ENCODE data around the gene CRYGA.

CRYGA gene, protein sequence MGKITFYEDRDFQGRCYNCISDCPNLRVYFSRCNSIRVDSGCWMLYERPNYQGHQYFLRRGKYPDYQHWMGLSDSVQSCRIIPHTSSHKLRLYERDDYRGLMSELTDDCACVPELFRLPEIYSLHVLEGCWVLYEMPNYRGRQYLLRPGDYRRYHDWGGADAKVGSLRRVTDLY

GRCh38 chr2:208163489-208163888, at the start of gene CRYGA:
Gene CRYGA (minus strand): TSS chr2:208163589. CDS start chr2:208163556, 33 bp downstream.
- no peak for DNase-seq (ENCODE audit: low read depth)

GRCh38 chr2:208210688-208211451, 47.5 kb upstream of the CRYGA start:
- no peak for DNase-seq (ENCODE audit: low read depth)

DNA sequence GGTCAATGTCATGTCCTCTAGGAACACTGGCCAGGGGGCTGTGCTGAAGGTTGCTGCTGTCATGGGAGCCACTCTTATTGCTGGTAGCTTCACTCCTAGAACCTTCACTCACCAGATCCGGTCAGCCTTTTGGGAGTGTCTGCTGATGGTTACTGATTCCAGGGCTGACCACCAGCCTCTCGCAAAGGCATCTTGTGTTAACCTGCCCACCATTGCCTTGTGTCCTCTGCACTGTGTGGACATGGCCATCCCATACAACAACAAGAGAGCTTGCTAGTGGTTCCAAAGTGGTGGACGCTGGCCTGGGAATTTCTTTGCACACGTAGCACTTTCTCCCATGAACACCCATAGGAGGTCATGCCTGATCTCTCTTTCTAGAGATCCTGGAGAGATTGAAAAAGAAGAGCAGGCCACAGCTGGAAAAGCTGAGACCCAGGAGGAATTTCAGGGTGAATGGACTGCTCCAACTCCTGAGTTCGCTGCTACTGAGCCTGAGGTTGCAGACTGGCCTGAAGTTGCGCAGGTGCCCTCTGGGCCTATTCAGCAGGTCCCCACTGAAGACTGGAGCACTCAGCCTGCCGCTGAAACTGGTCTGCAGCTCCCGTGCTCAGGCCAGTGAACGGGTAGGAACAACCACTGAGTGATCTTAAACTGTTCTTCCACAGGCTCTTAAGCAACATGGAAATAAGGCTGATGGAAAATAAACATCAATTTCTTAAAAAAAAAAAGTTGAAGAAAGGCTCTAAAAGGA, 45.1 kb upstream of the CRYGA start:
- DNase-seq (ENCODE audit: low read depth): no peak

DNA sequence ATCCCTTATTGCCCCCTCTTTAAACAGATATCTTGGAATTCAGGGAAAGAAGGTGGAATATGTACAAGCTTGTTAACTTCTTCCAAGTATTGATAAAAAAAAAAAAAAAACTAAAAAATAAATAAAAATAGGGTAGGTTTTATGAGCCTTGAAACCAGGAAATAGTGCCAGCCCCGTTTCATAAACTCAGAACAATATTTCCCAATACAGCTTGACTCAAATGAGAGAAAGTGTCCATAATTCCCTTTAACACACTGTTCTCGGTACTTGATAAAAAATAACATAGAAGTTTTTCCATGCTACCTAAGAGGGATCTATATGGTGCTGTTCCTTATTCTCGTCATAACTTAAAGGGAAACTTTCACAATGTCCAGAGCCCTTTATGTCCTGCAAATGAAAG, 44.4 kb upstream of the CRYGA start:
- DNase-seq (ENCODE audit: low read depth): no peak

GRCh38 chr2:208204166-208204565, 40.8 kb upstream of the CRYGA start:
- DNase-seq (ENCODE audit: low read depth): no peak

- no peak for DNase-seq (ENCODE audit: low read depth)
Observed at GRCh38 chr2:208195531-208195930, 32.1 kb upstream of the CRYGA start.

DNA sequence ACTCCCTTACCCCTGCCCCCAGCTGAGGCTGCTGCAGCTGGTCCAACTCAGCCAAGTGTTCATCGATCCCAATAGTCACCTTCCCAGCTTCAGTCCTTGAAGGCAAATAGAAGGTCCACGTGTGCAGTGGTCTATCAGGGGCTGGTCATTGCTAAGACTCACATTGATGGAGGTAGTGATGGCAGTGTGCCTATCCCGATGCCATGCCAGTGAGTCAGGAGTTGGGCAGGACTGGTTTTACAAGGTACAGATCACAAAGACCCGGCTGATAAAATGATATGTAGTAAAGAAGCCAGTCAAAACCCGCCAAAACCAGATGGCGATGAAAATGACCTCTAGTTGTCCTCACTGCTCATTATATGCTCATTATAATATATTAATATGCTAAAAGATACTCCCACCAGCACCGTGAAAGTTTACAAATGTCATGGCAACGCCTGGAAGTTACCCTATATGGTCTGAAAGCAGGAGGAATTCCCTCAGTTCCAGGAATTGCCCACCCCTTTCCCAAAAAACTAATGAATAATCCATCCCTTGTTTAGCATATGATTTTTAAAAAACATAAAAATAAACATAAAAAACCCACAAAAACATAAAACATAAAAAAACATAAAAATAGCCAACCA, 29.3 kb upstream of the CRYGA start:
- DNase-seq (ENCODE audit: low read depth): no peak

- DNase-seq (ENCODE audit: low read depth): no peak
Observed at GRCh38 chr2:208189810-208190503, 26.6 kb upstream of the CRYGA start, which contains the start of gene C2orf80. Gene C2orf80 (minus strand): TSS chr2:208190030. CDS start chr2:208186986, 3,044 bp downstream.

GRCh38 chr2:208189069-208189809, 25.9 kb upstream of the CRYGA start:
- no peak for DNase-seq (ENCODE audit: low read depth)

- no peak for DNase-seq (ENCODE audit: low read depth)
Observed at GRCh38 chr2:208186893-208187292, 23.5 kb upstream of the CRYGA start.

DNA sequence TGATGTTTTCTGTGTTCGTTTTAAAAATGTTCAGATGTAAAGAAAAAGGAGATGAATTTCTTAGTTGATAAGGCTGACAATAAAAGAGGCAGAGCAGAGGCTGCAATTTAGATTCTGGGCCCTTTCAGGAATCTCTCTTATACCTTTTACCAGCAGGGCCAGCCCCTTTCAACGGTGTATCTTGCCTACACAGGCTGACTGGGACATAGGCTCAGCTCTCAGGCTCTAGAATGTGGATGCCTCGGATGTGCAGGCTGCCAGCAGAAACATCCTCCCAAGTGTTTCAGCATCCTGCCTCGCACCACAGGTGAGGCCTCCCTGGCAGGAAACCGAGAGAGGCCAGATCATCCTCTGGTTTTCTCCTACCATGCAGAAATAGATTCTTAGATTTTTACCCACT, 23.1 kb upstream of the CRYGA start:
- no peak for DNase-seq (ENCODE audit: low read depth)

GRCh38 chr2:208183972-208184705, 20.8 kb upstream of the CRYGA start:
- DNase-seq (ENCODE audit: low read depth): no peak

GRCh38 chr2:208183526-208183925, 20.1 kb upstream of the CRYGA start:
- no peak for DNase-seq (ENCODE audit: low read depth)

DNA sequence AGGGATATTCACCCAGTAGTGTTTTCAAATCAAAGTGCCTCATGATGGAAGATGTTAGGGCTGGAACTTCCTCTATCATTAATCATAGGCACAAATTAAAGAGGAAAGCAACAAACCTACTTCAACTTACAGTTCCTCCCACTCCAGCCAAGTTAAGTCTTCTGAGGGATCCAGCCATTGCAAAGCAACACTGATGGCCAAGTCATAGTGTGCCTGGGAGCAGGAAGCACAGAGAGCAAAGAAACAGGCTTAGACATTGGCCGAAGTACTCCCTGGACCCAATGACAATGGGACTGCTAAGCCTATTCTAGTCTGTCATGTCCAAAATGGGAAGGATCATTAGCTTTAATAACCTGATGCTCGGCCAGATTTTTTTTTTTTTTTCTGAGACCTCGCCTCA, 19.4 kb upstream of the CRYGA start:
- no peak for DNase-seq (ENCODE audit: low read depth)

DNA sequence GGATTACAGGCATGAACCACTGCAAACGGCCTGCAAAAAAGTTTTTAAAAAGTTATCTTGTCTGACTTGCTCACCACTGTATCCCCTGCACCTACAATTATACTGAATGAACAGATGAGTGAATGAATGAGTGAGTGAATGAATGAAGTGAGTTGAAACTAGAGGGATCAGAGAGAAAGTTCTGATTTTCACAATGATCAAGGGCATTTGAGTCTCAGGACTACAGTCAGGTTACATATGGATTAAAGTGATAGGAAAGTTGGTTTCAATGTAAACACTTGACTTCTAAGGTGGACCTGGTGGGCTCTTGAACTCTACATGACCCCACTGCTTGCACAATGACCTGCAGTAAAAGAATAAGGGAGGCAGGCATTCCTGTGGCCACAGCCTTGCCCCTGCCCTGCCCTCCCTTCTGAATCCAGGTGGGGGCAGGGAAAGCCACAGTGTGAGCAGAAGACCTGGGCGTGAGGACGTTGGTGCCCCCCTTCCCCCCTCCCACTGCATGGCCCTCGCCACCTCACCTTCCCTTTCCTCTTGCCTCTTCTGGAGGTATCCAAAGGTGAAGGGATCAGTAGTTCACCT, 15.7 kb upstream of the CRYGA start:
- DNase-seq (ENCODE audit: low read depth): no peak

GRCh38 chr2:208175840-208176153, 12.4 kb upstream of the CRYGA start:
- no peak for DNase-seq (ENCODE audit: low read depth)

GRCh38 chr2:208175069-208175839, 11.9 kb upstream of the CRYGA start:
- DNase-seq (ENCODE audit: low read depth): peak; percentile 36

- no peak for DNase-seq (ENCODE audit: low read depth)
Observed at GRCh38 chr2:208174144-208174543, 10.8 kb upstream of the CRYGA start.

GRCh38 chr2:208172125-208172524, 8.7 kb upstream of the CRYGA start:
- DNase-seq (ENCODE audit: low read depth): no peak
